Right atrium auricular region (tissue), 2 donors: ENCODE data around the gene ASTN2. TPM values are rescaled to one million over a fixed set of nuclear protein-coding genes. Genes with fewer than 3 reads are reported as not detected.

ENCODE experiments used
- DNase-seq: peaks from one replicate; pipeline ENCODE4 v3.0.0-alpha.2; 2019; ENCODE audit warnings: low spot score
- H3K27ac ChIP-seq, 2 donors: fragments of 200-600 bp; sonication (generic); 1 replicate in 1 of 2; 2 replicates in 1 of 2; pipeline ENCODE4 v1.5.1; 2016 to 2019
- H3K27me3 ChIP-seq, 2 donors: fragments of 200-600 bp; sonication (generic); one replicate each; pipeline versions ENCODE4 v1.5.1 to v1.6.0; 2017 to 2019
- H3K36me3 ChIP-seq: fragments of 200-600 bp; sonication (generic); one replicate; pipeline ENCODE4 v1.5.1; 2016
- H3K4me1 ChIP-seq, 2 donors: fragments of 200-600 bp; sonication (generic); one replicate each; pipeline versions ENCODE4 v1.5.1 to v1.6.0; 2017 to 2019
- H3K4me3 ChIP-seq, 2 donors: fragments of 200-600 bp; sonication (generic); 1 replicate in 1 of 2; 2 replicates in 1 of 2; pipeline ENCODE4 v1.5.1; 2017 to 2019; ENCODE audit warnings: mild to moderate bottlenecking in 1 of 2, moderate library complexity in 1 of 2
- H3K9me3 ChIP-seq, 2 donors: fragments of 200-600 bp; sonication (generic); one replicate each; pipeline ENCODE4 v1.5.1; 2019
- CTCF ChIP-seq, 2 donors: fragments of 200-600 bp; sonication (generic); IDR thresholded peaks; one replicate each; pipeline ENCODE4 v1.5.1; 2019; ENCODE audit warnings: antibody characterized with exemption in 2 of 2
- total RNA-seq, 2 donors: library from RNA; depleted of rRNA; stranded (reverse); fragments of >200 nt; gene quantifications; one replicate each; pipeline ENCODE4 v1.1.0, GENCODE V29; 2016

ASTN2 gene
- total RNA-seq, 2 donors from 2014 or later: 11.1 to 32.2 TPM

- H3K27me3 ChIP-seq: no peaks in the 10 kb centered on the region
- H3K9me3 ChIP-seq: no peaks in the 10 kb centered on the region
- TF ChIP-seq CTCF (IDR thresholded peaks at IDR 0.05): no peak
- H3K4me3 ChIP-seq: no peak overlapping the region
- no peaks in the 10 kb centered on the region for H3K36me3 ChIP-seq
- H3K27ac ChIP-seq: no peak overlapping the region
- H3K4me1 ChIP-seq: no peaks in the 10 kb centered on the region
- no peak for DNase-seq
Measured at GRCh38 chr9:116913536-116913935, 501.3 kb downstream of the ASTN2 start.

GRCh38 chr9:116910201-116910600, 504.7 kb downstream of the ASTN2 start:
- H3K4me3 ChIP-seq: no peak overlapping the region
- no peak overlapping the region for H3K27ac ChIP-seq
- no peaks in the 10 kb centered on the region for H3K9me3 ChIP-seq
- DNase-seq: no peak
- no peaks in the 10 kb centered on the region for H3K27me3 ChIP-seq
- H3K36me3 ChIP-seq: no peaks in the 10 kb centered on the region
- H3K4me1 ChIP-seq: no peaks in the 10 kb centered on the region
- TF ChIP-seq CTCF (IDR thresholded peaks at IDR 0.05): no peak

GRCh38 chr9:116907989-116908388, 506.9 kb downstream of the ASTN2 start:
- no peaks in the 10 kb centered on the region for H3K9me3 ChIP-seq
- no peak for TF ChIP-seq CTCF (IDR thresholded peaks at IDR 0.05)
- no peak overlapping the region for H3K4me3 ChIP-seq
- DNase-seq: no peak
- no peaks in the 10 kb centered on the region for H3K36me3 ChIP-seq
- H3K4me1 ChIP-seq: no peaks in the 10 kb centered on the region
- no peaks in the 10 kb centered on the region for H3K27me3 ChIP-seq
- H3K27ac ChIP-seq: no peak overlapping the region

GRCh38 chr9:116905171-116905588, 509.7 kb downstream of the ASTN2 start:
- no peaks in the 10 kb centered on the region for H3K4me1 ChIP-seq
- H3K27me3 ChIP-seq: no peaks in the 10 kb centered on the region
- H3K9me3 ChIP-seq: peaks cover 0 to 6% of the 10 kb centered on the region in 2 donors
- no peaks in the 10 kb centered on the region for H3K36me3 ChIP-seq
- DNase-seq: no peak
- no peak overlapping the region for H3K27ac ChIP-seq
- no peak for TF ChIP-seq CTCF (IDR thresholded peaks at IDR 0.05)
- H3K4me3 ChIP-seq: no peak overlapping the region

GRCh38 chr9:116904165-116904564, 510.7 kb downstream of the ASTN2 start:
- H3K9me3 ChIP-seq: peaks cover 0 to 13% of the 10 kb centered on the region in 2 donors
- H3K27me3 ChIP-seq: no peaks in the 10 kb centered on the region
- TF ChIP-seq CTCF (IDR thresholded peaks at IDR 0.05): no peak
- no peak overlapping the region for H3K27ac ChIP-seq
- H3K4me3 ChIP-seq: no peak overlapping the region
- no peaks in the 10 kb centered on the region for H3K4me1 ChIP-seq
- no peaks in the 10 kb centered on the region for H3K36me3 ChIP-seq
- no peak for DNase-seq

GRCh38 chr9:116901260-116901659, 513.6 kb downstream of the ASTN2 start:
- no peak for TF ChIP-seq CTCF (IDR thresholded peaks at IDR 0.05)
- Histone ChIP-seq H3K4me1 (no peaks in the 10 kb centered on the region), H3K9me3 (peaks cover 0 to 13% of the 10 kb centered on the region in 2 donors), H3K36me3 (no peaks in the 10 kb centered on the region), H3K4me3 (no peak overlapping the region), H3K27ac (no peak overlapping the region), H3K27me3 (no peaks in the 10 kb centered on the region)
- no peak for DNase-seq
